WTC11 (cell line): ENCODE measurements around the gene DHRS7B.

Experiments
- ATF1 ChIP-seq: sonication (generic); formaldehyde crosslinking; IDR thresholded peaks from 2 replicates; pipeline ENCODE4 v1.8.1; 2023; ENCODE audit warnings: mild to moderate bottlenecking, moderate library complexity, missing genetic modification reagents
- ATF2 ChIP-seq: sonication (generic); formaldehyde crosslinking; IDR thresholded peaks from 2 replicates; pipeline ENCODE4 v1.8.1; 2022; ENCODE audit warnings: low read depth, missing genetic modification reagents, borderline replicate concordance
- CTCF ChIP-seq: fragments of 200-600 bp; IDR thresholded peaks from 2 replicates; pipeline ENCODE4 v1.8.0; 2022; ENCODE audit warnings: antibody characterized with exemption
- FOXK1 ChIP-seq: sonication (generic); formaldehyde crosslinking; IDR thresholded peaks from 2 replicates; pipeline ENCODE4 v1.8.0; 2022; ENCODE audit warnings: mild to moderate bottlenecking, moderate library complexity, missing genetic modification reagents
- IRF1 ChIP-seq: sonication (generic); formaldehyde crosslinking; IDR thresholded peaks from 2 replicates; pipeline ENCODE4 v1.8.0; 2023; ENCODE audit warnings: missing genetic modification reagents
- JUN ChIP-seq: sonication (generic); formaldehyde crosslinking; IDR thresholded peaks from 2 replicates; pipeline ENCODE4 v1.8.0; 2023; ENCODE audit warnings: mild to moderate bottlenecking, missing genetic modification reagents
- ZBTB43 ChIP-seq: sonication (generic); formaldehyde crosslinking; IDR thresholded peaks from 2 replicates; pipeline ENCODE4 v1.8.1; 2023; ENCODE audit warnings: mild to moderate bottlenecking, missing genetic modification reagents

GRCh38 chr17:21108651-21109050, 18.1 kb upstream of the DHRS7B start:
- no peak for TF ChIP-seq IRF1 (CRISPR knock-in tag)
- no peak for TF ChIP-seq ATF1
- no peak for TF ChIP-seq ATF2 (CRISPR knock-in tag)
- TF ChIP-seq CTCF = no peak
- no peak for TF ChIP-seq FOXK1 (CRISPR knock-in tag)
- TF ChIP-seq JUN (CRISPR knock-in tag) = no peak
- TF ChIP-seq ZBTB43 (CRISPR knock-in tag) = no peak
